ENCODE results near the gene KCTD14. TPM values are rescaled to one million over a fixed set of nuclear protein-coding genes. Genes with fewer than 3 reads are reported as not detected.
A peak's percentile ranks its signal among the peaks of the same experiment; 100 is the strongest.

The KCTD14 gene
- total and polyA plus RNA-seq, 2 of the 8 experiments (the other 6 are each of a cell fraction or from before 2014, with no cell fraction given) = 21.6 to 24.9 TPM

DNA sequence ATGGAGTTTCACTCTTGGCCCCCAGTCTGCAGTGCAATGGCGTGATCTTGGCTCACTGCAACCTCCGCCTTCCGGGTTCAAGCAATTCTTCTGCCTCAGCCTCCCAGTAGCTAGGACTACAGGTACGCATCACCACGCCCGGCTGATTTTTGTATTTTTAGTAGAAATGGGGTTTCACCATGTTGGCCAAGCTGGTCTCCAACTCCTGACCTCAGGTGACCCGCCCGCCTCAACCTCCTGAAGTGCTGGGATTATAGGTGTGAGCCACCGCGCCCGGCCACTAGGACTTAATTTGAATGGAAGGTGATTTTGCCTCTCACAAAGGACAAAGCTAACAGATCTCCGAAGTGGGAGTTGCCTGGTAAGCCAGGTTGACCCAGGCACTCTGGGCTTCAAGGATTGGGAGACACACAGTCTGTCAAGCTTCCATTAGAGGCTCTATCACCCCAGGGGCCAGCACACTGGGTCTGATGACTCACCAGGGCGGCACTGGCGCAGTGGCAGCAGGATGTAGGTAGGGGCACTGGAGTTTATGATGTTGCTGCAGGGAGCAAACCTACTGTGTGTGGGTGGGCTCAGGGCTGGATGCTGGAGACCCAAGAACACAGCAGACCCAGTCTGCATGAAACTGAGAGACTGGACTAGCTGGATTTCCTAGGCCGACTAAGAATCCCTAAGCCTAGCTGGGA lies 17.8 kb upstream of the KCTD14 start:
- Histone ChIP-seq H3K9ac (replicated peaks in 1 of 4; ENCODE audit: extremely low read depth in 1 of 4, low read depth in 3 of 4, low read length in 3 of 4) (no peak overlapping the region), H2AK5ac (ENCODE audit: low read depth, low read length) (no peak overlapping the region), H3K4me1 (replicated peaks in 1 of 4; ENCODE audit: control insufficient read depth in 3 of 4, insufficient read depth in 4 of 4, low read length in 3 of 4) (peaks cover 0 to 7% (median 4%) of the 10 kb centered on the region in 4 experiments; a peak in 4 of 7 replicates), H2BK120ac (replicated peaks; ENCODE audit: low read depth, low read length) (no peak overlapping the region), H3K27me3 (replicated peaks in 1 of 4; ENCODE audit: control insufficient read depth in 3 of 4, extremely low read depth in 1 of 4, insufficient read depth in 3 of 4, low read length in 3 of 4) (no peaks in the 10 kb centered on the region), H2BK15ac (ENCODE audit: low read length) (0 out of 2 replicates have a peak overlapping the region, but pooled peaks have one; percentile 88), H3K4ac (replicated peaks; ENCODE audit: insufficient read length, low read depth, low read length) (no peak overlapping the region), H2BK5ac (ENCODE audit: low read depth, low read length) (no peak overlapping the region), H3K14ac (ENCODE audit: insufficient read length) (no peak overlapping the region), H3K4me2 (ENCODE audit: insufficient read depth in 1 of 2, low read depth in 2 of 2, low read length in 2 of 2) (no peak overlapping the region; a peak in 1 of 4 replicates), H3K18ac (ENCODE audit: extremely low read depth, low read length) (peak overlapping the region; percentile 71; the same call in 1 of the 2 replicates), H3K23me2 (ENCODE audit: low read depth, low read length) (no peaks in the 10 kb centered on the region), H4K91ac (replicated peaks; ENCODE audit: insufficient read length, low read length) (no peak overlapping the region), H3K79me2 (ENCODE audit: control insufficient read depth in 1 of 2, insufficient read depth in 2 of 2, low read length in 2 of 2) (no peaks in the 10 kb centered on the region), H2BK12ac (ENCODE audit: low read depth, low read length) (no peak overlapping the region), H3K36me3 (ENCODE audit: control insufficient read depth in 2 of 4, insufficient read depth in 4 of 4, low read length in 3 of 4) (no peaks in the 10 kb centered on the region), H2BK20ac (ENCODE audit: low read length) (no peak overlapping the region), H2AFZ (ENCODE audit: low read length) (peak overlapping the region; percentile 35; the same call in 1 of the 2 replicates), H4K8ac (ENCODE audit: extremely low read depth, insufficient read depth, low read length) (peak overlapping the region; percentile 35; the same call in 1 of the 2 replicates), H3K79me1 (ENCODE audit: low read depth, low read length) (no peaks in the 10 kb centered on the region), H3K27ac (ENCODE audit: low read depth, low read length) (no peak overlapping the region), H3K23ac (ENCODE audit: insufficient read length) (no peak overlapping the region), H4K20me1 (replicated peaks in 1 of 2; ENCODE audit: control insufficient read depth in 1 of 2, insufficient read depth in 2 of 2, low read length in 2 of 2) (no peaks in the 10 kb centered on the region), H3K9me3 (ENCODE audit: insufficient read depth in 2 of 2, low read depth in 1 of 2, low read length in 1 of 2) (no peaks in the 10 kb centered on the region), H3K4me3 (ENCODE audit: extremely low read depth in 1 of 4, insufficient read depth in 2 of 4, low read depth in 3 of 4, low read length in 4 of 4) (no peak overlapping the region), H4K5ac (ENCODE audit: insufficient read length, low read depth, low read length) (no peak overlapping the region), H3K56ac (replicated peaks; ENCODE audit: insufficient read length, low read depth, low read length) (no peak overlapping the region)
- no peak for FAIRE-seq
- 89% methylated on average over 15 of the region's 15 CpGs; no CpG with 5 or more reads in 1 of the 2 experiments for WGBS, 2 experiments (ENCODE audit: extremely low coverage in 1 of 2, insufficient coverage in 1 of 2, insufficient read length in 1 of 2, insufficient replicate concordance in 2 of 2, low coverage in 1 of 2, low lambda C conversion rate in 2 of 2, missing lambda C conversion rate in 1 of 2)
- POLR2A ChIA-PET (ENCODE audit: partially characterized antibody) = interaction anchor here (2.2 kb wide), 1 partner anchor 19 kb away, joined by 6 read pairs; no protein-coding TSS in a partner anchor
- CTCF ChIA-PET (ENCODE audit: partially characterized antibody) = interaction anchor here (0.6 to 2.1 kb wide), 8 partner anchors 10 to 399 kb away, joined by 3 to 5 read pairs (median 3); partner anchors contain the start of gene THRSP
- peak; percentile 56; the same call in 1 of the 2 replicates for TF ChIP-seq JUND (IDR thresholded peaks at IDR 0.05; ENCODE audit: low read length)
- TF ChIP-seq SAP30 (IDR thresholded peaks at IDR 0.05; ENCODE audit: insufficient read depth, insufficient replicate concordance, low read length) = no peak
- DNase-seq (ENCODE audit: low read depth in 1 of 2, low spot score in 2 of 2) = no peak
